ENCODE data around the gene GCNT1. TPM values are rescaled to one million over a fixed set of nuclear protein-coding genes. Genes with fewer than 3 reads are reported as not detected.
A peak's percentile ranks its signal among the peaks of the same experiment; 100 is the strongest.
"Not testable (repeated sequence)": the region's sequence is repeated elsewhere in the genome, so short reads cannot be mapped to it uniquely, and the experiment has no call there.

Gene GCNT1
- polyA plus RNA-seq, 12 donors = 3.0 to 20.2 (median 4.3) TPM; not detected in 1

DNA sequence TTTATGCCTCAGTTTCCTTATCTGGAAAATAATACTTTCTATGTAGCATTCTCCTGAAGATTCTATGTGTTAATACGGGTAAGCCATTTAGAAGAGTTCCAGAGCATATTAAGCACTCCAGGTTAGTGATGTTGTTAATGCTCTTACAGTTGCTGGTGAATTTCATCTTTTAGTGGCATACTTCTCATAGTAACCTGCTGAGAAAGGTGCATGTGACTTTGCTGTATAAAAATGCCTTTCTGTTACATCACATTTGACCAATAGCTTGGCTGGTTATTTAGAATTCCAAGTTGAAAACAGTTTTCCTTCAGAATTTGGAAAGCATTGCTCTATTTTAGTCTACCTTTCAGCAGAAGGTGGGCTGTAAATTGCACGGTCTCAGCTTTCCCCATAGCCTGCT lies 27.2 kb downstream of the GCNT1 start:
- DNase-seq = no peak

DNA sequence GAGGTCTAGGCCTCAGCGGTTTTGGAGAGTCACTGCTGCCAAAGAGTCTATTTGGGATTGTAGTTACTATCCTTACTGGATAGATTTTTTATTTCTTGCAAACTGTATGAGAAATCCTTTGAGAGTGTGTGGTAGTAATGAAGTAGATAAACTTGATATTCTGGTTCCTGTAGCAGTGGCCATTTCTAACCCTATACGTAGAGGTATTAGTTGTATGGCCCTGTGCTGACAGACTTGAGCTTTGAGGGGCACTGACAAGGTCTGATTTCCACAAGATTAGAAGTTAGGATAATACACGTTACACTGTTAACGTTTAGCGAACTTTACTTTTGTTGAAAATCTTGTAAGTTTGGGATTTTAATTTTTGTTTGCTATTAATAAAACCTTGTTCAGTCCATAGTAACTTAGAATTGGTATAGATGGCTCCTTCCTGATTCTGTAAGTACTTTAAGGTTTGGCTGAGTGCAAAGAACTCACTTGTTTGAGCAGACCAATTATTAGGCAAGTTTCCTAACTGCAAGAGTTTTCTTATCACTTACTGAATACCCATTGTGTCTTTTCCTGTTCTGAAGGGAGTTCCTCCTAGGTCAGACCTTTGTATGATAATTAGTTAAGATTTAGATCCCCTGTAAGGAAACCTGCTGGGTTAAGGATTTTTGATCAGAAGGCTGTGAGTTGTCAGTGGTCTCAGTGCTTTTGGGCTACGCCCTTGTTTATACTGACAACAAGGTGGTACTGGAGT lies 31.4 kb downstream of the GCNT1 start:
- DNase-seq = no peak

DNA sequence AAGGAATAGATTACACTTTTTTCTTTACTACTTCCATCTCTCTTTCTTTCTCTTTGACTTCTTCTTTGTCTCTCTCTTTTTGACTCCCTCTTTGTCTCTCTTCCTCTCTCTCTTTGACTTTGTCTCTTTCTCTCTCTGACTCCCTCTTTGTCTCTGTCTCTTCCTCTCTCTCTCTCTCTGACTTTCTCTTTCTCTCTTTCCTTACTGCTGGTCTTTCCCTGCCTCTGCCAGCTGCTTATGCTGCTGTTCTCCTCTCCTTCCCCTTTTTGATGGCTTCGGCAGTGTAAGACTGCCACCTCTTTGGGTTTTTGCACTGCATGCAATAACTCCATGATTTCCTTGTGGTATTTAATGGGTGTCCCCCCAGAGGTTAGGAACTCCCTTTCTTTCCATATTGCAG lies 32.1 kb downstream of the GCNT1 start:
- DNase-seq = not testable (repeated sequence)

DNA sequence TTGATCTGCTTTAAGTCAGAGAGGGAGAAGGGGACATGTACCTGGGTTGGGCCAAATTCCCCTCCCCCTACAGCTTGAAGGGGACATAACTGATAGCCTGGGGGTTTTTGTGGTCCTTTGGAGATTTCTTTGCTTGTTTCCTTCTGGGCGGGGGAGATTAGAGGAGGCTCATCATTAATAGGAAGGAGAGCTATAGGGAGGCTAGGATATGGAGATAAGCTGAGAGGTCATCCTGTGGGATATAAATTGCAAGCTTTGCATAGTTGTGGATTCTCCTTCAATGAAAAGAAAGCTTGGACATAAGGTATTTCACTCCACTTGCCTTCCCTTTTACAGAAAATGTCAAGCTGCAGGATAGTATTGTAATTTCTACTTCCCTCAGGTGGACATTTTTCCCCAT lies 34.5 kb downstream of the GCNT1 start:
- DNase-seq = not testable (repeated sequence)

DNA sequence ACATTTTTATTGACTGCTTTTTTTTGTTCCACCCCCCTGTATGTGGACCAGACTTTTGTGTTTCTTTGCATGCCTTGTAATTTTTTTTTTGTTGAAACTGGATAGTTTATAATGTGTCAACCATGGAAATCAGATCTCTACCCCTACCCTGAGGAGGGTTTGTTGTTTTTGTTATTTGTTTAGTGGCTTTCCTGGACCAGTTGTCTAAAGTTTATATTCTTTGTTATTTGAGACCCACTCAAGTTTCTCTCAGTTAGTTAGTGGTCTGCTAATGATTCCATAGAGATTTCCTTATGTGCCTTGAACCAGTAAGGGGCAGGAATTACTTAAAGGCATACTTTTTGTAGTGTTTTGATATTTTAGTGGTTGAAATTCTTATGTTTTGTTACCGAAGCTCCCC lies 41.1 kb downstream of the GCNT1 start:
- no peak for DNase-seq

DNA sequence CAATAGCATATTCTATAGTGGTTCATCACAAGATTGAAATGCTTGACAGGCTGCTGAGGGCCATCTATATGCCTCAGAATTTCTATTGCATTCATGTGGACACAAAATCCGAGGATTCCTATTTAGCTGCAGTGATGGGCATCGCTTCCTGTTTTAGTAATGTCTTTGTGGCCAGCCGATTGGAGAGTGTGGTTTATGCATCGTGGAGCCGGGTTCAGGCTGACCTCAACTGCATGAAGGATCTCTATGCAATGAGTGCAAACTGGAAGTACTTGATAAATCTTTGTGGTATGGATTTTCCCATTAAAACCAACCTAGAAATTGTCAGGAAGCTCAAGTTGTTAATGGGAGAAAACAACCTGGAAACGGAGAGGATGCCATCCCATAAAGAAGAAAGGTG lies 43.8 kb downstream of the GCNT1 start:
- DNase-seq = no peak

DNA sequence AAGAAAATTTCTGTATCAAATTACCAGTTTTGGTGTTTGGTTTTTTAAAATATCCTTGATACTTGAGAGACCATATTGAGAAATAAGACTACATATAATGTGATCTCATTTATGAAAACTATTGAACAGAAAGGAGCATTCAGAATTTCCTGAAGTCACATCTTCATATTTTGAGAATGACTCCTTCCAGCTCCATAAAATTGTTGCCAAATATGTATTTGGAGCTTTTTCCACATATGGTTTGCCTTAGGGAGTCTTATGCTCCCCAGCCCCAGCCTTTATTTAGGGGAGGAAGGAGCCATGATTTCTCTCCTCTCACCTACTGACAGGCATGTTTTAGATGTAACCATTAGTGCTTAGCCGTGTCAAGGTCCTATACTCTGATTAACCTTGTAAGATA lies 51.1 kb downstream of the GCNT1 start:
- no peak for DNase-seq

DNA sequence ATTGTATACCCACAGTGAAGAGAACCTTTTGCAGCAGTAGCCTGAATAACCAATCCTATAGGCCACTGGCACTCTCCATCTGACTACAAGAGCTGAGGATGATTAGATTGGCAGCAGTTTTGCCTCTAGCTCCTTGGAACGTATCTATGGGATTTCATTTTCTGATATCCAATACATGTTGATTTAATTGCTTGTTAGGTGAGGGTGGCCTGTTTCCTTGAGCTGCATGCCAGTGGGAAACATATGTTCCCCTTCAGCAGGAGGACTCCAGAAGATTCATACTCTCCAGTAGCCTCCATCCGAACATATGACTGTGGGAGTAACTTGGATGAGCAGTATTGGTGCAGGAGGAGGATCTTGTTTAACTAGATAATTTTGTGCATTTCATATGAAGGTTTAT lies 51.5 kb downstream of the GCNT1 start:
- no peak for DNase-seq

DNA sequence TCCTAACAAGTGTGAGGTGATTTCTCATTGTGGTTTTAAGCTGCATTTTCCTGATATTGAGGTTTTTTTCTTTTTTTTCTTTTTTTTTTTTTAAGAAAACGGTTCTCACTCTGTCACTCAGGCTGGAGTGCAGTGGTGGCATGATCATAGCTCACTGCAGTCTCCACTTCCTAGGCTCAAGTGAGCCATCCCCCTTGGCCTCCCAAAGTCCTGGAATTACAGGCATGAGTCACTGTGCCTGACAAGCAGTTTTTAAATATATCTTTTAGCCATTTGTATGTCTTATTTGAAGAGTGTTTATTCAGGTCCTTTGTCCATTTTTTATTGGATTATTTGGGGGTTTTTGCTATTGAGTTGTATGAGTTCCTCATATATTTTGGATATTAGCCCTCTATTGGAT lies 53.8 kb downstream of the GCNT1 start:
- DNase-seq = no peak

DNA sequence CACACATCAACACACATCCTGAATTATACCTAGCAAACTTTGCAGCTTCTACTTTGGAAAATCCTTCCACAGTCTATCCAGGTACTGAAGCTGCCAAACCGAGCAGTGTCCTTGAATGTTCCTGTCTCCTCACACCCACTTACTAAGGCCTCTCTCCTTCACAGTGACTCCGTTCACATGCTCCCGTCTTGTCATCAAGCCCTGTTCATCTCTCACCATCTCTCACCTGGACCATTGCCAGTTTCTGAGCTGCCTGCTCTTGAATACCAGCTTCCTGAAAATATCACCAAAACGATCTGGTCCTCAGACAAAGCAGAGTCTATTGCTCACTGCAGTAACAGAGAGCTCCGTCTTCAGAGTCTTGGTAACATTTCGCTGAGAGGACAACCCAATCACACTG lies 57.4 kb downstream of the GCNT1 start:
- no peak for DNase-seq

DNA sequence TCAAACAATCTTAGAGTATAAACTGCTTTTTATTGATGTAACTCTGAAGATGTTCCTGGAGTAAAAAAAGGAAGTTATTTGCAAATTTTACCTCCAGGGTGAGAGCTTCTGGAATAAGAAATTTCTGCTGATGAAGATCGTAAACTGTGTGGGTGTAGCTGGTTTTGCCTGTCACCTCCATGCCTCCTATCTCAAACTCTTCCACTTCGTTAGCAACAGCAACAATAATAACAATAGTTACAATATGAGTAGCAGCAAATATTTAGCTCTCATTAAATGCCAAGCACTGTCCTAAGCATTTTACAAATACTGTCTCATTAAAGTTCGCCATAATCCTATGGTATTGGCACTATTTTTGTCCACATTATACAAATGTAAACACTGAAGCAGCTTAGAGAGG lies 57.9 kb downstream of the GCNT1 start:
- DNase-seq = no peak

DNA sequence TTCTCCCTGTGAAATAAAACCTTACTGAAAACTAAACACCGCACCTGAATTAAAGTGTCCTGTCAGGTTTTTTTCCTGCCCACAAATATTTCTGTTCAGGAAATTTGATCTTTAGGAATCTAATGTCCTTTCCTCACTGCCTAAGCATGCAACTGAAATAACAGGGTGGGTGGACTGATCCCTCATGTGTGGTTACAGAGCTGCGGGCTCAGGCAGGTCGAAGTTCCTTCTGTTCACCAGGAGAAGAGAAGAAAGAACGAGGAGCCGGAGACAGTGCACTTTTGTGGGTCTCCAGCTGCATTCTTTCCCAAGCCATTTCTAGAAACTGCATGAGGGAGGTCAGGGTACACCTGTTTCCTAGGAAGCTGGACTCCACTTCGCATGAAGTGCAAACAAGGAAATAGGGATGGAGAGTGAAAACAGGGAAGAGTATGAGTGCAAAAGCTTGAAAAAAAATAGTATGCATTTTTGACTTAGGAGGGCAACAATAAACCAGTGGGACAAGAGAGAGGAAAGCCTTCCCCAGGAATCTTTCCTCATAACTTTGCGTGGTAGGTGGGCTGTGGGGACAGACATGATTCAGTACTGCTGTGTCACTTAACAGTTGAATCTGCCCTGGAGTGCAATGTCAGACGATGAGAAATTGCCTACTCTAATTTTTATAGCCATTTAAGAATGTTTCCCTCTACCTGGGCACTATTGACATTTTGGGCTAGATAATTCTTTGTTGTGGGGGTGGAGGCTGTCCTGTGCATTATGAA lies 60.3 kb downstream of the GCNT1 start:
- no peak for DNase-seq

DNA sequence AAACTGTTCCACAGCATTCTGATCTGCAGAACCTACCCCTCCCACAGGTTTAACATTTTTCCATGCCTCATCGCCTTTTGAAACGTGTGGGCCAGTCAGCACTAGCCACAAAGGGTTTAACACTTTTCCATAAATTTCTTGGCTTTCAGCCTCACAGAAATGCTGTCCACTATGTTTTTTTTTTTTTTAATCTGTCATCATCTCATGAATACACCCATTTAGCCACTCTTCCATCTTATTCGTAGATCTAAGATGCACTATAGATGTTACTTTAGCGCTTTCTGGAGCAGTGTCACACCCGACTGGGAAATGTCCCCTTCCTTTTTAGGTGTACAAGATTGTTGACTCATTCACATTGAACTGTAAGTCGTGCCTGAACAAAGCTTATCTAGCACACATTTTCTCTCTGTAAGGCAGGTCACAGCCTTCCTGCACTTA lies 62.3 kb downstream of the GCNT1 start:
- no peak for DNase-seq

DNA sequence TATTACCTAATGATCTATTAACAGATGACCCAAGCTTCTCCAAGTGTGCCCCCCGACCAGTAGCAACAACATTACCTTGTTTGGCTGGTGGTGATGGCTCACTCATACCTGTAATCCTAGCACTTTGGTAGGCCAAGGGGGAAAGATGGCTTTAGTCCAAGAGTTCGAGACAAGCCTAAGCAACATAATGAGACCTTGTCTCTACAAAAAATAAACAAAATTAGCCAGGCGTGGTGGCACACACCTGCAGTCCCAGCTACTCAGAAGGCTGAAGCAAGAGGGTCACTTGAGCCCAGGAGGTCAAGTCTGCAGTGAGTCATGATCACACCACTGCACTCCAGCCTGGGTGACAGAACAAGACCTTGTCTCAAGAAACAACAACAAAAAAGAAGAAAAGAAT lies 62.9 kb downstream of the GCNT1 start:
- no peak for DNase-seq

DNA sequence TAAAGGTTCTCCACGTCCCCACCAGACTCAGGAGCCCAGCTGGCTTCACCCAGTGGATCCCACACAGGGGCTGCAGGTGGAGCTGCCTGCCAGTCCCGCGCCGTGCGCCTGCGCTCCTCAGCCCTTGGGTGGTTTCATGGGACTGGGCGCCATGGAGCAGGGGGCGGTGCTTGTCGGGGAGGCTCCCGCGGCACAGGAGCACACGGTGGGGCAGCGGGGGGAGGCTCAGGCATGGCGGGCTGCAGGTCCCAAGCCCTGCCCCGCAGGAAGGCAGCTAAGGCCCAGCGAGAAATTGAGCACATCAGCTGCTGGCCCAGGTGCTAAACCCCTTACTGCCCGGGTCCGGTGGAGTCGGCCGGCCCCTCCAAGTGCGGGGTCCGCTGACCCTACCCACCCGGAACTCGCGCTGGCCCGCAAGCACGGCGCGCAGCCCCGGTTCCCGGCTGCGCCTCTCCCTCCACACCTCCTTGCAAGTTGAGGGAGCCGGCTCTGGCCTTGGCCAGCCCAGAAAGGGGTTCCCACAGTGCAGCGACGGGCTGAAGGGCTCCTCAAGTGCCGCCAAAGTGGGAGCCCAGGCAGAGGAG lies 64.7 kb downstream of the GCNT1 start:
- DNase-seq = not testable (repeated sequence)

DNA sequence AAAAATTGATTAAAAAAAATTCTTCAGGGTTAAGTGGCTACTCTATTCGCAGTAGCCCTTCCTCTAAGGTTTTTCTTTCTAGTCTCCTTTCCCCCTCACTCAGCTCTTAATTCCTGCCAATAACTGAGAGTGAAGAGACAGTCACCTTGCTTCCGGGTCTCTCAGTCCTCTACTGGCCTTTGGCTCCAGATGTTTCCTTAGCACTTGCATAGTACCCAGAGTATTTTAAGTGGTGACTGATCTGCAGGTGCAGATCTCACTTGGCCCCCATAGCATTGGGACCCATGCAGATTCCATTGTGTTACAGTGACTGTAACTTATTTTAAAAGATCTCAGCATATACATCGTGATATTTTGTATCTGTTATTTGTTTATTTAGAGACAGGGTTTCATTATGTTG lies 66.2 kb downstream of the GCNT1 start:
- no peak for DNase-seq

DNA sequence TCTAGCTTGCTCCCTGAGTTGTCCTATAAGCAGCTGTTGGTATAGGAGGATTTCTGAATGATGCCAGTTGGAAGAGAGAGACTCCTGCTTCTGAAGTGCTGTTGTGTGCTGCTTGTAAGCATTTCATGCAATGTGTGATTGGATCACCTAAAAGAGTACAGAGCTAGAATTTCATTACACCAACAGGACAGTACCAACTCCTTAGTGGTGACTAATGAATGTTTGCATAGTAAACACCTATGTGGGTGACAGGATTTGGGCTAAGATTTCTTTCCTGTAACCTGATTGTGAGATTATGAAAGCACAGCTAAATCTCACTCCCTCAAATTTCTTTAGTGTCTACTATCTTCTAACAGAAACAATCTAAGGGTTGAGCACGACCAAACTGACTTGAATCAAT lies 67.0 kb downstream of the GCNT1 start:
- DNase-seq = no peak

DNA sequence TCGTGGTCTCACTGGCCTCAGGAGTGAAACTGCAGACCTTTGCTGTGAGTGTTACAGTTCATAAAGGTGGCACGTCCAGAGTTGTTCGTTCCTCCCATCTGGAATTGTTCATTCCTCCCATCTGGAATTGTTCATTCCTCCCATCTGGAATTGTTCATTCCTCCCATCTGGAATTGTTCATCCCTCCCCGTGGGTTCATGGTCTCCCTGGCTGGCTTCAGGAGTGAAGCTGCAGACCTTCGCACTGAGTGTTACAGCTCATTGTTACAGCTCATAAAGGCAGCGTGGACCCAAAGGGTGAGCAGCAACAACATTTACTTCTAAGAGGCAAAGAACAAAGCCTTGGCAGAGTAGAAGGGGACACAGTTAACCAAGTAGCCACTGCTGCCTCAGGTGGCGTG lies 69.1 kb downstream of the GCNT1 start:
- DNase-seq = no peak

DNA sequence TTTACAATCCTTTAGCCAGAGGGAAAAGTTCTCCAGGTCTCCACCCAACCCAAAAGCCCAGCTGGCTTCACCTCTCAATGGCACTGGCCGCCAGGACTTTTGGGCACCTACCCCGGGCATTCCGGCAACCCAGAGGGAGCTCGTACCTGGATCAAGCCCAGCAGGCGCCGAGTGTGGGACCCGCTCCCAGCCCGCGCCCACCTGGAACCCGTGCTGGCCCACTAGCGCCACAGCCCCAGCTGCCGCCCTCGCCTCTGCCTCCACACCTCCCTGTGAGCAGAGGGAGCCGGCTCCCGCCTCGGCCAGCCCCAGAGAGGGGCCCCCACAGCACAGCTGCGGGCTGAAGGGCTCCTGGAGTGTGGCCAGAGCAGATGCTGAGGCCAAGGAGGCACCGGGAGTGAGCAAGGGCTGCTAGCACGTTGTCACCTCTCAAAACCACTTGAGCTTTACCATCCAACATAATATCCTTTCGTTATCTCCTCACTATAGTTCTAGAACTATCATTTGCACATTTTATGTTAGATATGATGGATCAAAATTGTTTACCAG lies 69.7 kb downstream of the GCNT1 start:
- DNase-seq = no peak

DNA sequence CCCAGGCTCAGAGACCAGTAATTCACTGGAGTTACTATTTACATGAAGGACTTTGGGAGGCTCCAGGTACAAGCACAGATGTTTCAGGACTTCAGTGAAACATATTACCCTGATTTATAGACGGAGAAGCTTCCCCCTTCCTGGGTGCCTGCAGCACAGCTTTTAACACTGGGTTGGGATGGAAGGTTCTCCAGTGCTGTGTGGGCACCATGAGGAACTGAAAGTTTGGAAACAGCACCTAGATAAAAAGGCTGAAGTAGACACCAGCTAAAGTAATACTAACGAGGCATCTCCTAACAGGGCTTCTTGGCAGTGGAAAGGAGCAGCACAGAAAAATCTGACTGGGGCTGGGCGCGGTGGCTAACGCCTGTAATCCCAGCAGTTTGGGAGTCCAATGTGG lies 70.7 kb downstream of the GCNT1 start:
- no peak for DNase-seq

DNA sequence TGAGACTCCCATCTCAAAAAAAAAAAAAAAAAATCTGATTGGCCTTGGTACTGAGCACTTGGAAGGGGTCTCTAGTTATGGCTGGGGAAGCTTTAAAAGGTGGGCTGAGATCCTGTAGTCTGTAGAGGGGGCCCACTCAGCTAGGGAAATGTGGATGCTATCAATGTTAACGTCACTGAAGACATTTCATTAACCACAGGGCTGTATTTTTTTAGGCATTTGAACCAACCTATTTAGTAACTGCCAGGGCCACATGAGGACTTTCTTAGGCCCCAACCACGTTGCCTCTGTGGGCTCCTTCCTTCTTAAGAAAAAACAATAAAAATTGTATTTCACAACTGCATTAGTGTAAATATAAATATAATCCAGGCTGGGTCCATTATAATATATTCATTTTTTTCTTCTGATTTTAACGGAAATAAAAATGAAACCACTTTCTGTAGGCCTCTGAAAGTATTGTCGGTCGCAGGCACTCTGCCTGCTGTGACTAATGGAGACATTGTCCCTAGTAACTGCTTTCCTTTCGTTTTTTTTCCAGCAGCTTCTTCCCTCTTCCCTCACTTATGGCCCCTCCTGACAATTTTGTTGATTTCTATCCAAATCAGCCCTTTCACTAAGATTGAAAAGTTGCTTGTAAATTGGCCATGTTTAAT lies 71.6 kb downstream of the GCNT1 start:
- peak; percentile 57 for DNase-seq

DNA sequence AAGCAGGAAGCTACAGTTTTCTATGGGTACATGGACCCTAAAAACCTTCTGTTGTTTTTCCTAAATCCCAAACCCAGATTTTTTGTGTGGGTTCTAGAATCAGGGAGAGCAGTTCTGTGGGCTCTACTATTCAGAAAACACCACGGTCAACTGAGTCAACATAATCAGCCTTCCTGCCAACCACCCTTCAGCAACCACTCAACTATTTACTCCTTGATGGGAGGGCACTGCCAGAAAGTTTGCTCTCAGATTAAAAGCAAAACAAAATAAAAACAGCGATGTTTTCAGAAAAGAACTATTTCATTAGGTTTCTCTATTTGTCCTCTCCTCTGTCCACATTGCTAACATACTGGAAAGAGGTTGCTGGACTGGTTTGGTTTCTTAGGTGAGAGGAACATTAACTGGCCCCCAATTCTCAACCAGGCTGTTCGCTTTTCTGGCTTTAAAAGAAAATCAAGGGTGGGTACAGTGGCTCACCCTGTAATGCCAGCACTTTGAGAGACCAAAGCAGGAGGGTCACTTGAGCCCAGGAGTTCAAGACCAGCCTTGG lies 72.3 kb downstream of the GCNT1 start:
- DNase-seq = no peak
